Mesenchymal stem cell (in vitro differentiated cells and primary cell): Measurements from ENCODE around the gene STOX1.

Experiments
- DNase-seq: peaks from one replicate; pipeline ENCODE4 v3.0.0-alpha.2; 2013
- H2AFZ ChIP-seq: one replicate; pipeline ENCODE4 v1.6.1; 2013; ENCODE audit warnings: low read depth, mild to moderate bottlenecking, control low read depth, inconsistent platforms, low read length, moderate library complexity
- H2AK5ac ChIP-seq: 2 replicates; pipeline ENCODE4 v1.6.1; 2013; ENCODE audit warnings: low read length, moderate library complexity, mild to moderate bottlenecking, inconsistent platforms; ENCODE audit not compliant: severe bottlenecking
- H2BK120ac ChIP-seq: one replicate; pipeline ENCODE4 v1.6.1; 2013; ENCODE audit warnings: low read depth, mild to moderate bottlenecking, inconsistent platforms, low read length, moderate library complexity
- H2BK12ac ChIP-seq, 2 experiments: one replicate each; pipeline ENCODE4 v1.6.1; 2013; ENCODE audit warnings: inconsistent platforms in 2 of 2, low read length in 2 of 2, mild to moderate bottlenecking in 2 of 2, moderate library complexity in 2 of 2, control low read depth in 1 of 2
- H2BK15ac ChIP-seq: one replicate; pipeline ENCODE4 v1.6.1; 2013; ENCODE audit warnings: mild to moderate bottlenecking, low read depth, inconsistent platforms; ENCODE audit not compliant: poor library complexity, severe bottlenecking
- H2BK5ac ChIP-seq: 2 replicates; pipeline ENCODE4 v1.6.1; 2013; ENCODE audit warnings: low read depth, mild to moderate bottlenecking, low read length, control low read depth, inconsistent platforms; ENCODE audit not compliant: poor library complexity, severe bottlenecking
- H3K14ac ChIP-seq, 2 experiments: one replicate each; pipeline ENCODE4 v1.6.1; 2013; ENCODE audit warnings: inconsistent platforms in 2 of 2, low read length in 2 of 2, control low read depth in 1 of 2, mild to moderate bottlenecking in 1 of 2, moderate library complexity in 1 of 2
- H3K18ac ChIP-seq, 2 experiments: one replicate each; pipeline ENCODE4 v1.6.1; 2013; ENCODE audit warnings: inconsistent platforms in 2 of 2, low read length in 2 of 2, control low read depth in 1 of 2, low read depth in 1 of 2, mild to moderate bottlenecking in 1 of 2
- H3K23ac ChIP-seq, 2 experiments: one replicate each; pipeline ENCODE4 v1.6.1; 2013; ENCODE audit warnings: inconsistent platforms in 2 of 2, low read length in 2 of 2, mild to moderate bottlenecking in 2 of 2, moderate library complexity in 2 of 2, control low read depth in 1 of 2
- H3K27ac ChIP-seq: 2 replicates; pipeline ENCODE4 v1.5.1; 2013; ENCODE audit warnings: mild to moderate bottlenecking, moderate library complexity, low read length, control low read depth, inconsistent platforms; ENCODE audit not compliant: poor library complexity, severe bottlenecking
- H3K27me3 ChIP-seq, 2 experiments: 2 replicates each; pipeline versions ENCODE4 v1.6.1 to v1.7.0; 2013; ENCODE audit warnings: low read length in 2 of 2, mild to moderate bottlenecking in 2 of 2, moderate library complexity in 2 of 2, control low read depth in 1 of 2, inconsistent platforms in 1 of 2; ENCODE audit not compliant: control insufficient read depth in 1 of 2, insufficient read depth in 1 of 2
- H3K36me3 ChIP-seq, 2 experiments: 2 replicates each; pipeline versions ENCODE4 v1.6.1 to v1.7.0; 2013; ENCODE audit warnings: low read length in 2 of 2, control low read depth in 1 of 2, inconsistent platforms in 1 of 2, low read depth in 1 of 2, mild to moderate bottlenecking in 1 of 2; ENCODE audit not compliant: insufficient read depth in 2 of 2, control insufficient read depth in 1 of 2
- H3K4ac ChIP-seq, 2 experiments: one replicate each; pipeline ENCODE4 v1.6.1; 2013; ENCODE audit warnings: inconsistent platforms in 2 of 2, low read length in 2 of 2, mild to moderate bottlenecking in 2 of 2, moderate library complexity in 2 of 2, control low read depth in 1 of 2, low read depth in 1 of 2
- H3K4me1 ChIP-seq: 2 replicates; pipeline ENCODE4 v1.6.1; 2013; ENCODE audit warnings: low read depth, low read length, control low read depth; ENCODE audit not compliant: control insufficient read depth, insufficient read depth
- H3K4me2 ChIP-seq: 2 replicates; pipeline ENCODE4 v1.6.1; 2013; ENCODE audit warnings: low read length, mild to moderate bottlenecking, inconsistent platforms; ENCODE audit not compliant: poor library complexity, severe bottlenecking
- H3K4me3 ChIP-seq, 2 experiments: 2 replicates each; pipeline versions ENCODE4 v1.5.1 to v1.7.0; 2013; ENCODE audit warnings: low read length in 2 of 2, mild to moderate bottlenecking in 2 of 2, control low read depth in 1 of 2, low read depth in 1 of 2; ENCODE audit not compliant: insufficient read depth in 1 of 2
- H3K79me1 ChIP-seq: replicated peaks from 2 replicates; pipeline ENCODE4 v1.6.1; 2013; ENCODE audit warnings: mild to moderate bottlenecking, control low read depth, low read length, inconsistent platforms; ENCODE audit not compliant: poor library complexity, severe bottlenecking
- H3K9ac ChIP-seq: 2 replicates; pipeline ENCODE4 v1.7.0; 2013; ENCODE audit warnings: mild to moderate bottlenecking, low read length, moderate library complexity
- H3K9me3 ChIP-seq: 2 replicates; pipeline ENCODE4 v1.7.0; 2013; ENCODE audit warnings: mild to moderate bottlenecking, low read length; ENCODE audit not compliant: control insufficient read depth
- H4K8ac ChIP-seq: one replicate; pipeline ENCODE4 v1.6.1; 2013; ENCODE audit warnings: inconsistent platforms, mild to moderate bottlenecking, low read length, moderate library complexity
- H4K91ac ChIP-seq: one replicate; pipeline ENCODE4 v1.6.1; 2013; ENCODE audit warnings: mild to moderate bottlenecking, low read length, inconsistent platforms
- WGBS: methylation state at CpG from one replicate; pipeline ENCODE4 v1.1.7; 2013; ENCODE audit warnings: mixed read lengths; 5-methylcytosine and 5-hydroxymethylcytosine counted together

STOX1 gene

GRCh38 chr10:68790476-68790875 lies 36.9 kb upstream of the STOX1 start:
- H3K36me3 ChIP-seq, result peaks cover 34 to 91% of the 10 kb centered on the region in 2 experiments
- H3K14ac ChIP-seq, result no peak overlapping the region
- no peak overlapping the region for H2BK12ac ChIP-seq
- no peak overlapping the region for H2BK5ac ChIP-seq
- H3K4ac ChIP-seq, result no peak overlapping the region
- no peak overlapping the region for H2AFZ ChIP-seq
- H2BK15ac ChIP-seq, result no peak overlapping the region
- H2BK120ac ChIP-seq, result no peak overlapping the region
- no peak overlapping the region for H3K23ac ChIP-seq
- H3K9me3 ChIP-seq, result no peaks in the 10 kb centered on the region
- no peak for DNase-seq
- H3K79me1 ChIP-seq, result peaks cover 11% of the 10 kb centered on the region
- no peak overlapping the region for H3K27ac ChIP-seq
- WGBS, result 97% methylated on average over 10 of the region's 10 CpGs
- no peak overlapping the region for H3K4me3 ChIP-seq
- no peaks in the 10 kb centered on the region for H3K4me1 ChIP-seq
- no peak overlapping the region for H4K91ac ChIP-seq
- H3K9ac ChIP-seq, result no peak overlapping the region
- H3K4me2 ChIP-seq, result no peak overlapping the region
- H4K8ac ChIP-seq, result no peak overlapping the region
- no peak overlapping the region for H3K18ac ChIP-seq
- no peak overlapping the region for H2AK5ac ChIP-seq
- H3K27me3 ChIP-seq, result no peaks in the 10 kb centered on the region

GRCh38 chr10:68792115-68792514 lies 35.2 kb upstream of the STOX1 start:
- H2AK5ac ChIP-seq, result no peak overlapping the region
- H3K4me3 ChIP-seq, result no peak overlapping the region
- H3K18ac ChIP-seq, result no peak overlapping the region
- no peak overlapping the region for H3K14ac ChIP-seq
- H4K91ac ChIP-seq, result no peak overlapping the region
- H2AFZ ChIP-seq, result no peak overlapping the region
- no peak overlapping the region for H3K9ac ChIP-seq
- H2BK15ac ChIP-seq, result no peak overlapping the region
- H2BK120ac ChIP-seq, result no peak overlapping the region
- no peaks in the 10 kb centered on the region for H3K4me1 ChIP-seq
- H3K27ac ChIP-seq, result no peak overlapping the region
- no peaks in the 10 kb centered on the region for H3K9me3 ChIP-seq
- no peak overlapping the region for H4K8ac ChIP-seq
- H3K4ac ChIP-seq, result no peak overlapping the region
- H3K23ac ChIP-seq, result no peak overlapping the region
- peaks cover 13% of the 10 kb centered on the region for H3K79me1 ChIP-seq
- peaks cover 38 to 87% of the 10 kb centered on the region in 2 experiments for H3K36me3 ChIP-seq
- no peak overlapping the region for H2BK12ac ChIP-seq
- no peak overlapping the region for H3K4me2 ChIP-seq
- no peaks in the 10 kb centered on the region for H3K27me3 ChIP-seq
- 100% methylated on average over 1 of the region's 1 CpG for WGBS
- no peak overlapping the region for H2BK5ac ChIP-seq
- DNase-seq, result peak; percentile 35

GRCh38 chr10:68795886-68796532 lies 31.3 kb upstream of the STOX1 start:
- Histone ChIP-seq H3K4me2 (no peak overlapping the region), H2BK120ac (no peak overlapping the region), H3K79me1 (peaks cover 10% of the 10 kb centered on the region), H3K27me3 (no peaks in the 10 kb centered on the region), H3K4ac (no peak overlapping the region), H3K9me3 (no peaks in the 10 kb centered on the region), H2AFZ (no peak overlapping the region), H2BK15ac (no peak overlapping the region), H3K23ac (no peak overlapping the region), H2AK5ac (no peak overlapping the region), H3K36me3 (peaks cover 29 to 61% of the 10 kb centered on the region in 2 experiments), H3K4me1 (peaks cover 2% of the 10 kb centered on the region), H2BK12ac (no peak overlapping the region), H3K18ac (no peak overlapping the region), H3K4me3 (no peak overlapping the region), H2BK5ac (no peak overlapping the region), H3K27ac (no peak overlapping the region), H3K9ac (no peak overlapping the region), H4K91ac (no peak overlapping the region), H3K14ac (no peak overlapping the region), H4K8ac (no peak overlapping the region)
- DNase-seq, result no peak
- WGBS, result 87% methylated on average over 2 of the region's 4 CpGs

- 100% methylated on average over 3 of the region's 3 CpGs for WGBS
Measured at GRCh38 chr10:68796605-68797004, 30.7 kb upstream of the STOX1 start.

More at GRCh38 chr10:68796605-68797004, 30.7 kb upstream of the STOX1 start:
- Histone ChIP-seq H3K23ac (no peak overlapping the region), H3K27me3 (no peaks in the 10 kb centered on the region), H3K9me3 (no peaks in the 10 kb centered on the region), H4K91ac (no peak overlapping the region), H3K27ac (no peak overlapping the region), H2BK120ac (no peak overlapping the region), H2BK15ac (no peak overlapping the region), H2BK5ac (no peak overlapping the region), H3K4me3 (no peak overlapping the region), H2BK12ac (no peak overlapping the region), H3K36me3 (peaks cover 29 to 55% of the 10 kb centered on the region in 2 experiments), H3K79me1 (peaks cover 10% of the 10 kb centered on the region), H2AK5ac (no peak overlapping the region), H3K4me2 (no peak overlapping the region), H2AFZ (no peak overlapping the region), H3K9ac (no peak overlapping the region), H3K14ac (no peak overlapping the region), H3K18ac (no peak overlapping the region), H3K4ac (no peak overlapping the region), H3K4me1 (peaks cover 2% of the 10 kb centered on the region), H4K8ac (no peak overlapping the region)
- no peak for DNase-seq
